Measurements from ENCODE around the gene OVAAL.
"Not testable (repeated sequence)": the region's sequence is repeated elsewhere in the genome, so short reads cannot be mapped to it uniquely, and the experiment has no call there.

OVAAL gene

GRCh38 chr1:180540697-180541594 lies 17.8 kb upstream of the OVAAL start:
- no peak for DNase-seq (ENCODE audit: low read depth)

GRCh38 chr1:180542113-180542837 lies 16.5 kb upstream of the OVAAL start:
- DNase-seq (ENCODE audit: low read depth): no peak

- DNase-seq (ENCODE audit: low read depth): no peak
Measured at GRCh38 chr1:180542838-180543145, 16.0 kb upstream of the OVAAL start.

- no peak for DNase-seq (ENCODE audit: low read depth)
Measured at GRCh38 chr1:180544050-180544449, 14.7 kb upstream of the OVAAL start.

- DNase-seq (ENCODE audit: low read depth): no peak
Measured at GRCh38 chr1:180545991-180546390, 12.8 kb upstream of the OVAAL start.

GRCh38 chr1:180548686-180549317 lies 10.0 kb upstream of the OVAAL start:
- DNase-seq (ENCODE audit: low read depth): no peak

GRCh38 chr1:180549770-180550169 lies 9.0 kb upstream of the OVAAL start:
- not testable (repeated sequence) for DNase-seq (ENCODE audit: low read depth)

GRCh38 chr1:180550241-180550640 lies 8.5 kb upstream of the OVAAL start:
- no peak for DNase-seq (ENCODE audit: low read depth)

GRCh38 chr1:180551997-180552396 lies 6.8 kb upstream of the OVAAL start:
- no peak for DNase-seq (ENCODE audit: low read depth)

- not testable (repeated sequence) for DNase-seq (ENCODE audit: low read depth)
Measured at GRCh38 chr1:180553046-180553445, 5.7 kb upstream of the OVAAL start.

- no peak for DNase-seq (ENCODE audit: low read depth)
Measured at GRCh38 chr1:180555411-180555810, 3.4 kb upstream of the OVAAL start.

- DNase-seq (ENCODE audit: low read depth): no peak
Measured at GRCh38 chr1:180560200-180560867, 1.6 kb downstream of the OVAAL start.

- no peak for DNase-seq (ENCODE audit: low read depth)
Measured at GRCh38 chr1:180560868-180561600, 2.3 kb downstream of the OVAAL start.

- DNase-seq (ENCODE audit: low read depth): no peak
Measured at GRCh38 chr1:180562640-180563025, 3.9 kb downstream of the OVAAL start.

- no peak for DNase-seq (ENCODE audit: low read depth)
Measured at GRCh38 chr1:180563026-180563827, 4.5 kb downstream of the OVAAL start.

- DNase-seq (ENCODE audit: low read depth): no peak
Measured at GRCh38 chr1:180565121-180565871, 6.5 kb downstream of the OVAAL start.

GRCh38 chr1:180566026-180566425 lies 7.3 kb downstream of the OVAAL start:
- no peak for DNase-seq (ENCODE audit: low read depth)

GRCh38 chr1:180566495-180566894 lies 7.7 kb downstream of the OVAAL start:
- DNase-seq (ENCODE audit: low read depth): no peak

- DNase-seq (ENCODE audit: low read depth): no peak
Measured at GRCh38 chr1:180567654-180568053, 8.9 kb downstream of the OVAAL start.

- no peak for DNase-seq (ENCODE audit: low read depth)
Measured at GRCh38 chr1:180568184-180568583, 9.4 kb downstream of the OVAAL start.

Measured in stimulated activated CD8-positive, alpha-beta memory T cell treated with anti-CD3 and anti-CD28 coated beads, Interleukin-12 subunit alpha, Interleukin-12 subunit beta, amount 100 ng/mL, for 1 hour (primary cell).